Panc1 (cell line): Measurements from ENCODE around the gene CUEDC2. TPM values are rescaled to one million over a fixed set of nuclear protein-coding genes. Genes with fewer than 3 reads are reported as not detected.

ENCODE experiments used
- ATAC-seq: fragments of 200-7000 bp; cut with Tn5 transposase; 2 replicates; pipeline ENCODE4 v1.9.1; 2020; ENCODE audit warnings: mild to moderate bottlenecking, moderate library complexity
- BruUV-seq: library from RNA; stranded (reverse); fragments of 400-500 nt; replicated peaks from 2 replicates; lab custom pipeline; 2021; lab: Mats Ljungman, UMichigan
- CTCF ChIA-PET: fragments of 300-600 bp; sonication (Branson Sonifier 250); formaldehyde crosslinking; loops from one replicate; lab custom pipeline; 2022; ENCODE audit warnings: antibody characterized with exemption; lab: Charles Lee
- POLR2A ChIA-PET: fragments of 300-600 bp; sonication (Branson Sonifier 250); formaldehyde crosslinking; loops from one replicate; lab custom pipeline; 2022; ENCODE audit warnings: antibody characterized with exemption; lab: Charles Lee
- DNase-seq: peaks from one replicate; pipeline ENCODE4 v3.0.0-alpha.2; 2010; ENCODE audit warnings: low read depth, low spot score
- H3K27ac ChIP-seq: 2 replicates; pipeline ENCODE4 v1.5.1; 2011; ENCODE audit warnings: mild to moderate bottlenecking, low read length, inconsistent platforms
- H3K27me3 ChIP-seq: fragments of 200-500 bp; sonication (Bioruptor generic); 2 replicates; pipeline ENCODE4 v1.6.0; 2014; ENCODE audit warnings: low read length, inconsistent platforms; ENCODE audit not compliant: control insufficient read depth, insufficient read depth
- H3K36me3 ChIP-seq: fragments of 200-500 bp; sonication (Bioruptor generic); 2 replicates; pipeline ENCODE4 v1.5.1; 2014; ENCODE audit warnings: inconsistent platforms, mild to moderate bottlenecking, low read length, moderate library complexity; ENCODE audit not compliant: control insufficient read depth, insufficient read depth
- H3K4me1 ChIP-seq: 2 replicates; pipeline ENCODE4 v1.5.1; 2011; ENCODE audit warnings: inconsistent platforms, mild to moderate bottlenecking, low read length, moderate library complexity; ENCODE audit not compliant: control insufficient read depth, insufficient read depth
- H3K4me3 ChIP-seq, 2 experiments: 2 replicates each; pipeline ENCODE4 v1.5.1; 2011 to 2012; ENCODE audit warnings: low read depth in 2 of 2, low read length in 2 of 2, mild to moderate bottlenecking in 2 of 2, inconsistent platforms in 1 of 2, moderate library complexity in 1 of 2
- H3K9me3 ChIP-seq: fragments of 200-500 bp; sonication (Bioruptor generic); 2 replicates; pipeline ENCODE4 v1.5.1; 2014; ENCODE audit warnings: low read depth, mild to moderate bottlenecking, inconsistent platforms, low read length, moderate library complexity; ENCODE audit not compliant: control insufficient read depth, insufficient read depth
- CTCF ChIP-seq: fragments of 450-650 bp; IDR thresholded peaks from 2 replicates; pipeline ENCODE4 v1.5.1; 2017; ENCODE audit warnings: mild to moderate bottlenecking
- POLR2AphosphoS5 ChIP-seq: IDR thresholded peaks from 2 replicates; pipeline ENCODE4 v1.6.1; 2012; ENCODE audit warnings: mild to moderate bottlenecking, low read depth, low read length, moderate library complexity
- REST ChIP-seq, 2 experiments: IDR thresholded peaks; 2 replicates each; pipeline ENCODE4 v1.6.1; 2011 to 2012; ENCODE audit warnings: low read depth in 2 of 2, control low read depth in 1 of 2, low read length in 1 of 2, mild to moderate bottlenecking in 1 of 2, moderate library complexity in 1 of 2; ENCODE audit not compliant: insufficient read depth in 1 of 2
- SIN3A ChIP-seq: IDR thresholded peaks from 2 replicates; pipeline ENCODE4 v1.6.1; 2012; ENCODE audit warnings: low read depth, mild to moderate bottlenecking, low read length, moderate library complexity, borderline replicate concordance; ENCODE audit not compliant: insufficient read depth
- TCF7L2 ChIP-seq: IDR thresholded peaks from 2 replicates; pipeline ENCODE4 v1.6.1; 2011; ENCODE audit warnings: mild to moderate bottlenecking, low read depth, low read length, inconsistent platforms
- in situ Hi-C: cut with HindIII; loops from 2 replicates; pipeline ENCODE4 v1.10.0; 2016; ENCODE audit warnings: low sequenced_read_pairs, low pct_unique_long_range_greater_than_20kb
- intact Hi-C: fragments of 100-400 bp; cut with micrococcal nuclease; formaldehyde crosslinking; loops from one replicate; pipeline ENCODE4 v1.10.0; 2022; ENCODE audit not compliant: unreplicated experiment
- total RNA-seq: library from RNA; stranded (reverse); gene quantifications from one replicate; pipeline ENCODE4 v1.2.1, GENCODE V29; 2021; ENCODE audit not compliant: unreplicated experiment

The CUEDC2 gene
- total RNA-seq, 1 experiment from 2014 or later: 79.3 TPM

GRCh38 chr10:102451105-102451969 lies 19.0 kb upstream of the CUEDC2 start, which contains the start of gene C10orf95:
C10orf95 (minus strand) TSS chr10:102451543; CDS start chr10:102451093, 450 bp downstream.
- intact Hi-C loops (no loop called here), in situ Hi-C loops (no loop called here)
- Histone ChIP-seq H3K9me3 (no peaks in the 10 kb centered on the region), H3K4me1 (peaks cover 14% of the 10 kb centered on the region; the same call in 1 of the 2 replicates), H3K36me3 (peaks cover 11% of the 10 kb centered on the region; the same call in 1 of the 2 replicates), H3K27me3 (no peaks in the 10 kb centered on the region), H3K27ac (peak within 1 kb of the TSS; percentile 60), H3K4me3 (peak within 1 kb of the TSS; percentile 69 to 94)
- BruUV-seq: no TSS peak
- ATAC-seq (no peak), DNase-seq (no peak)
- ChIA-PET POLR2A (interaction anchor here (0.5 to 0.7 kb wide), 3 partner anchors 9 to 171 kb away, joined by 5 to 7 read pairs (median 6); no protein-coding TSS in a partner anchor), CTCF (interaction anchor here (0.5 kb wide), 1 partner anchor 19 kb away, joined by 3 read pairs; no protein-coding TSS in a partner anchor)
- TF ChIP-seq POLR2AphosphoS5 (no peak), REST (IDR thresholded peaks at IDR 0.05; ENCODE audit: insufficient read depth in 1 of 2, low read depth in 2 of 2, low read length in 1 of 2) (no peak)

DNA sequence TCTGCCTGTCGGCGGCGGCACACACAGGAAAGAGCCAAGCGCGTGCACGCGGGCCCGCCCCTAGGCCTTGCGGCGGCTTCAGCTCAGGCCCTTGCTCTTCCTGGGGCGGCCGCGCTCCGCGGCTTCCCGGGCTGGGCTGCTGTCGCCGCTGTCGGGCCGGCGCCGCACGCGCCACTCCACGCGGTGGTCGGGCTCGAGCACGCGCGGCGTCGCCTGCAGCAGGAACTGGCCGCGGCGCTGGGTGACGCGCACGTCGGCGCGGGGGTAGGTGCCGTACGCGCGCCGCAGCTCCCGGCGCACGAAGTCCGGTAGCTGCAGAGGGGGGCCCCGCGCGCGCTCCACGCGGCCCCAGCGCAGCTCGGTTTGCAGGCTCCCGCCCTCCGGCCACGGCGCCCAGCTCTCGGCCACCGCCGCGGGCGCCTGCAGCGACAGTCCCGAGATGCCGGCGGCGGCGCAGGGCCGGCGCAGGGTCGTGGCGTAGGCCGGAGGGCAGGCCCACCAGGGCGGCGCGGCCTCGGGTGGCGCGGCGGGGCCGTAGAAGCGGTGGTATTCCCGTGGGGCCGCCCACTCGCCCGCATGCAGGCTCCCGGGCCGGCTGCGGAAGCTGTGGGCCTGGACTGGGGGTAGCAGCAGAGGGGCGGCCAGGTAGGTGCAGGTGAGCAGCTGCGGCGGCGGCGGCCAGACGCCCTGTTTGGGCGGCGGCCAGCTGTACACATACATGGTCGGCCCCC lies 18.2 kb upstream of the CUEDC2 start:
- H3K4me3 ChIP-seq: peak overlapping the region; percentile 69 to 94
- H3K27me3 ChIP-seq: no peaks in the 10 kb centered on the region
- in situ Hi-C loops (no loop called here), intact Hi-C loops (no loop called here)
- no peaks in the 10 kb centered on the region for H3K9me3 ChIP-seq
- DNase-seq (no peak), ATAC-seq (peak; percentile 92)
- BruUV-seq: no TSS peak
- H3K36me3 ChIP-seq: peaks cover 11% of the 10 kb centered on the region; the same call in 1 of the 2 replicates
- H3K4me1 ChIP-seq: peaks cover 14% of the 10 kb centered on the region; the same call in 1 of the 2 replicates
- CTCF ChIA-PET: interaction anchor here (0.7 kb wide), 1 partner anchor 1206 kb away, joined by 10 read pairs; no protein-coding TSS in a partner anchor
- POLR2A ChIA-PET: interaction anchor here (0.5 to 0.7 kb wide), 3 partner anchors 11 to 241 kb away, joined by 4 to 7 read pairs (median 6); no protein-coding TSS in a partner anchor
- no peak for TF ChIP-seq POLR2AphosphoS5
- peak; percentile 35; the same call in 1 of the 2 replicates for TF ChIP-seq TCF7L2
- no peak for TF ChIP-seq REST (IDR thresholded peaks at IDR 0.05; ENCODE audit: insufficient read depth in 1 of 2, low read depth in 2 of 2, low read length in 1 of 2)
- no peak for TF ChIP-seq CTCF
- TF ChIP-seq SIN3A: peak; percentile 59; the same call in 1 of the 2 replicates
- H3K27ac ChIP-seq: peak overlapping the region; percentile 84
